ENCODE data around the gene ICE2. TPM values are rescaled to one million over a fixed set of nuclear protein-coding genes. Genes with fewer than 3 reads are reported as not detected.

ICE2 gene
- total RNA-seq, 1 donor from 2014 or later, result 95.3 TPM

DNA sequence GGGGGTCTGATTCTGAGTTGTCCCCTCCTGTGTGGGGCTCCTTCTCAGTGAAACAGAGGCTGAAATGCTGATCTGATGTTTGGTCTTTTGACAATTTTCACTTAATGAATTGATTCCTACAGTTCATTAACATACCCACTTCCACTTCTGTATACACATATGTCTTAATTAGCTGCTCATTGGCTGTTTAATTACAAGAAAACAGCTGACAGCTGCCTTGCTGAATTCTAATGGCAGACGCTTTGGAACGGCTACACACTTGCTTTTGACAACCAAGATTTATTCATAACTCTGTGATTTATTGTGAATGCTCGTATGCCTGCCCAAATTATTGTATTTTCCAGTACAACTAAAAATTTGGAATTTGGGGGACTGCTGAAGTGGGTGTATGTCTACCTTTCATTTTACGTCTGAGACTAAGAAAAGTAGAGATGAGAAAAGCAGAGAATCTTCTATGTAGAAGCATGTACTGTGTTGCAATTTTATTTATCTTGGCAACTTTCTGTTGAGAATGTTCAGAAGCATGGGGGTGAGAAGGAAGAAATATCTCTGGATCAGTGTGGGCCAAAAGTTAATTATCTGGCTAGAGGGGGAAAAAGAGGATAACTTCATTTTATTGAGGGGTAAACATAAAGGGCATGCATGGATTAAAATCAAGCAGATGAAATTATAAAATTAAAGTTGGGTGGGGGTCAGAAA, 46.5 kb upstream of the ICE2 start:
- Histone ChIP-seq H3K9ac (no peak overlapping the region), H4K20me1 (ENCODE audit: low read depth) (no peaks in the 10 kb centered on the region), H3F3A (ENCODE audit: low read depth) (peaks cover under 1% of the 10 kb centered on the region), H3K36me3 (no peaks in the 10 kb centered on the region), H3K4me1 (peaks cover 2% of the 10 kb centered on the region), H3K79me2 (ENCODE audit: low read depth) (no peaks in the 10 kb centered on the region), H2AFZ (replicated peaks) (no peak overlapping the region), H3K27ac (no peak overlapping the region), H3K4me3 (no peak overlapping the region), H3K27me3 (no peaks in the 10 kb centered on the region), H3K9me3 (ENCODE audit: low read depth) (no peaks in the 10 kb centered on the region), H3K4me2 (no peak overlapping the region)
- TF ChIP-seq, protein P1, sequence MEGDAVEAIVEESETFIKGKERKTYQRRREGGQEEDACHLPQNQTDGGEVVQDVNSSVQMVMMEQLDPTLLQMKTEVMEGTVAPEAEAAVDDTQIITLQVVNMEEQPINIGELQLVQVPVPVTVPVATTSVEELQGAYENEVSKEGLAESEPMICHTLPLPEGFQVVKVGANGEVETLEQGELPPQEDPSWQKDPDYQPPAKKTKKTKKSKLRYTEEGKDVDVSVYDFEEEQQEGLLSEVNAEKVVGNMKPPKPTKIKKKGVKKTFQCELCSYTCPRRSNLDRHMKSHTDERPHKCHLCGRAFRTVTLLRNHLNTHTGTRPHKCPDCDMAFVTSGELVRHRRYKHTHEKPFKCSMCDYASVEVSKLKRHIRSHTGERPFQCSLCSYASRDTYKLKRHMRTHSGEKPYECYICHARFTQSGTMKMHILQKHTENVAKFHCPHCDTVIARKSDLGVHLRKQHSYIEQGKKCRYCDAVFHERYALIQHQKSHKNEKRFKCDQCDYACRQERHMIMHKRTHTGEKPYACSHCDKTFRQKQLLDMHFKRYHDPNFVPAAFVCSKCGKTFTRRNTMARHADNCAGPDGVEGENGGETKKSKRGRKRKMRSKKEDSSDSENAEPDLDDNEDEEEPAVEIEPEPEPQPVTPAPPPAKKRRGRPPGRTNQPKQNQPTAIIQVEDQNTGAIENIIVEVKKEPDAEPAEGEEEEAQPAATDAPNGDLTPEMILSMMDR (IDR thresholded peaks at IDR 0.05), result no peak
- no peak for TF ChIP-seq EZH2phosphoT487 (IDR thresholded peaks at IDR 0.05)
- no peak for TF ChIP-seq EZH2 (IDR thresholded peaks at IDR 0.05)
- Mint-ChIP-seq H3K27me3 (ENCODE audit: insufficient read depth, low read depth) (no peaks in the 10 kb centered on the region), H3K4me1 (peaks cover 3% of the 10 kb centered on the region), H3K36me3 (no peaks in the 10 kb centered on the region), H3K27ac (no peak overlapping the region), H3K9me3 (no peaks in the 10 kb centered on the region), H3K4me3 (no peak overlapping the region)
- no peak for DNase-seq (ENCODE audit: low spot score)

DNA sequence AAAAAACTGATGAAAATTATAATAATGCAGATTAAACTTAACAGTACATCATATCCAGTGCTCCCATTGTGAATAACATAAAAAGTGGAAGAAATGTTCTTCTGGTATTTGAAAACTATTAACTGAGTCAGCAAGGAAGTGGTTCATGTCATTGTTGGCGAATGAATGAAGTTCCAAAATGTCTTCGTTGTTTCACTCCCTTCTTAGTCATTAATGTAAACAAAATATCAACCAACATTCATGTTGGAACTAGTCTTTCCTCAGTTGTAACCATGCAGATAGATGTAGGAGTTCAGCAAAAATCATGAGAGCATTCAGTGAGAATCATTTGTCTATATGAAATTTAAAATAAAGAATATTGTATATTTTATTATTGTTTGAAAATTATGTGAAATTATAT, 44.1 kb upstream of the ICE2 start:
- no peaks in the 10 kb centered on the region for H3K27me3 Mint-ChIP-seq (ENCODE audit: insufficient read depth, low read depth)
- H2AFZ ChIP-seq (replicated peaks), result no peak overlapping the region
- H3K27ac ChIP-seq, result no peak overlapping the region
- H3K4me2 ChIP-seq, result no peak overlapping the region
- no peaks in the 10 kb centered on the region for H3K9me3 ChIP-seq (ENCODE audit: low read depth)
- peaks cover 9% of the 10 kb centered on the region for H3K4me1 Mint-ChIP-seq
- H3K9ac ChIP-seq, result no peak overlapping the region
- no peak overlapping the region for H3K4me3 Mint-ChIP-seq
- H4K20me1 ChIP-seq (ENCODE audit: low read depth), result no peaks in the 10 kb centered on the region
- no peak for TF ChIP-seq EZH2 (IDR thresholded peaks at IDR 0.05)
- no peak for TF ChIP-seq EZH2phosphoT487 (IDR thresholded peaks at IDR 0.05)
- TF ChIP-seq, protein P1 (IDR thresholded peaks at IDR 0.05), result no peak
- H3K36me3 ChIP-seq, result no peaks in the 10 kb centered on the region
- H3K4me3 ChIP-seq, result no peak overlapping the region
- H3F3A ChIP-seq (ENCODE audit: low read depth), result peaks cover 6% of the 10 kb centered on the region
- H3K79me2 ChIP-seq (ENCODE audit: low read depth), result no peaks in the 10 kb centered on the region
- no peaks in the 10 kb centered on the region for H3K9me3 Mint-ChIP-seq
- H3K36me3 Mint-ChIP-seq, result no peaks in the 10 kb centered on the region
- no peak for DNase-seq (ENCODE audit: low spot score)
- no peaks in the 10 kb centered on the region for H3K27me3 ChIP-seq
- H3K27ac Mint-ChIP-seq, result no peak overlapping the region
- H3K4me1 ChIP-seq, result peaks cover 12% of the 10 kb centered on the region

DNA sequence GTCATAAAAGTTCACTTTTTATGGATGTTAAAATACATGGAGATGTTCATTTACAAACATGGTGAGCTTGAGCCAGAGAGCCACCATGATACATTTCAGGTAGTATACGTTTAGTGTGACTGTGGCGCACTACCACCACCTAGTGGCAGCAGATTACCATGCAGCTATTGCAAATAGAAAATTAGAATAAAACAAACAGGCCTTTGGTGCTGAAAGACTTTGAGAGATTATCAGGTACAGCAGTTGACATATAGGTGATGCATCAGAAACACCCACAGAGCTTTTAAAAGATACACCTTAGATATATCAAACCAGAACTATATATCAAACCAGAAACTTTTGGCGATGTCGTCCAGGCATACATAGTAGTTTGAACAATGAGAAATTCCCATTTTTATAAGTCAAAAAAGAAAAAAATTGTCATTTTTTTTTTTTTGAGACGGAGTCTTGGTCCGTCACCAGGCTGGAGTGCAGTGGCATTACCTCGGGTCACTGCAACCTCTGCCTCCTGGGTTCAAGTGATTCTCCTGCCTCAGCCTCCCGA, 42.0 kb upstream of the ICE2 start:
- TF ChIP-seq EZH2 (IDR thresholded peaks at IDR 0.05) (no peak), EZH2phosphoT487 (IDR thresholded peaks at IDR 0.05) (no peak)
- TF ChIP-seq, protein P1 (IDR thresholded peaks at IDR 0.05), result peak; percentile 99
- Histone ChIP-seq H3K4me1 (peaks cover 12% of the 10 kb centered on the region), H3K36me3 (no peaks in the 10 kb centered on the region), H2AFZ (replicated peaks) (no peak overlapping the region), H3K9ac (no peak overlapping the region), H4K20me1 (ENCODE audit: low read depth) (no peaks in the 10 kb centered on the region), H3K4me2 (no peak overlapping the region), H3K4me3 (no peak overlapping the region), H3K79me2 (ENCODE audit: low read depth) (no peaks in the 10 kb centered on the region), H3K27me3 (no peaks in the 10 kb centered on the region), H3K27ac (no peak overlapping the region), H3F3A (ENCODE audit: low read depth) (peaks cover 6% of the 10 kb centered on the region), H3K9me3 (ENCODE audit: low read depth) (no peaks in the 10 kb centered on the region)
- H3K27me3 Mint-ChIP-seq (ENCODE audit: insufficient read depth, low read depth), result peaks cover 5% of the 10 kb centered on the region
- H3K9me3 Mint-ChIP-seq, result no peaks in the 10 kb centered on the region
- H3K27ac Mint-ChIP-seq, result no peak overlapping the region
- DNase-seq (ENCODE audit: low spot score), result peak; percentile 74
- no peak overlapping the region for H3K4me3 Mint-ChIP-seq
- no peaks in the 10 kb centered on the region for H3K36me3 Mint-ChIP-seq
- H3K4me1 Mint-ChIP-seq, result peaks cover 6% of the 10 kb centered on the region
